GM21717 (cell line): ENCODE measurements around the gene ME3.
A peak's percentile ranks its signal among the peaks of the same experiment; 100 is the strongest.
"Not testable (repeated sequence)": the region's sequence is repeated elsewhere in the genome, so short reads cannot be mapped to it uniquely, and the experiment has no call there.

ENCODE experiments used
- ATAC-seq: cut with Tn5 transposase; IDR thresholded peaks from one replicate; pipeline ENCODE4 v1.9.1; 2021; ENCODE audit warnings: mild to moderate bottlenecking, moderate library complexity; ENCODE audit not compliant: unreplicated experiment

The ME3 gene

GRCh38 chr11:86444981-86445380, 227.4 kb downstream of the ME3 start:
- peak; percentile 42 for ATAC-seq

- peak; percentile 57 for ATAC-seq
Measured at GRCh38 chr11:86443415-86443814, 229.0 kb downstream of the ME3 start.

- ATAC-seq: no peak
Measured at GRCh38 chr11:86442827-86443226, 229.6 kb downstream of the ME3 start.

DNA sequence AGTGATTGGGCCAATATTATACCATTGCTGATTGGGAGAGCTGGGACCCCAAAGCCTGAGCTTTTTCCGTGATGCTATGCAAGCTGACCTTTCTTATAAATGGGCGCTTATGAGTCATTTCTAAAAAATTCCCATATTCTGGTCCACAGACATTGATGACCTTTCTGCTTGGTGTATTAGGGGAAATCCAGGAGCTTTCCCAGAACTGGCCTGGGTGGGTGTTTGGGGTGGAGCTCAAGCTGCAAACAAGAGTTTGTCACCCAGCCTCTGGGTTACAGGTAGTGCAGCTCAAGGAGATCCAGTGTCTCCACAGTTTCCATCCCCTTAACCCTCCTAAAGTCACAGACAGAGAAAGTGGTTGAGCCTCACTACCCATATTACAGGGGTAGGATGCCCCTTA, 230.0 kb downstream of the ME3 start:
- no peak for ATAC-seq

GRCh38 chr11:86440843-86441242, 231.6 kb downstream of the ME3 start:
- no peak for ATAC-seq

- no peak for ATAC-seq
Measured at GRCh38 chr11:86440305-86440716, 232.1 kb downstream of the ME3 start.

DNA sequence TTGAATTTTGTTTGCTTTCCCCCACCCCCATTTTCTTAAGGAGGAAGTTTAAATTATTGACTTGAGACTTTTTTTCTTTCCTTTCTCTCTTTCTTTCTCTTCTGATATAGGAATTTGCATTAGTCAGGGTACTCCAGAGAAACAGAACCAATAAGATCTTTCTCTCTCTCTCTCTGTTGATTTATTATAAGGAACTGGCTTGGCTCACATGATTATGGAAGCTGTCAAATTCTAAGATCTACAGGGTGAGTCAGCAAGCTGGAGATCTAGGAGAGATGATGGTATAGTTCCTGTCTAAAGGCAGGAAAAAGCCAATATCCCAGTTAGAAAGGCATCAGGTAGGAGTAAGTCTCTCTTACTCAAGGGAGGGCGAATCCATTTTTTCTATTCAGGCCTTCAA, 233.7 kb downstream of the ME3 start:
- ATAC-seq: no peak

DNA sequence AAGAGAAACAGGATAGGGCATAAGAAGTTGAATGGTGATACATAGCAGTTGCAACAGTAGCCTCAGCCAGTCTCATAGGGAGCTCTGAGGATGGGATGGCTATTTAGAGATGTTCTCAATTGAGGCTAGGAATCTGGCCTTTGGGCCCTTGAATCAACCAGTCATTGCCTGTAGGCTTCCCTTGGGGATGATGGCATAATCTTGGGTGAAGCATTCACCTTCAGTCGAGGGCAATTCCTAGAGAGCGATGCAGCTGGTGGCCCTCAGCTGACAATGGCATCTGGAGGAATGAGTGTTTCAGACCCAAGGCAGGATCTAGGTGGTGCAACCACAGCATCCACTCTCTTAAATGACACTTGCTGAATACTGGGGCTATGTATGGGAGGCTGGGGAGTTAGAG, 236.7 kb downstream of the ME3 start:
- no peak for ATAC-seq

DNA sequence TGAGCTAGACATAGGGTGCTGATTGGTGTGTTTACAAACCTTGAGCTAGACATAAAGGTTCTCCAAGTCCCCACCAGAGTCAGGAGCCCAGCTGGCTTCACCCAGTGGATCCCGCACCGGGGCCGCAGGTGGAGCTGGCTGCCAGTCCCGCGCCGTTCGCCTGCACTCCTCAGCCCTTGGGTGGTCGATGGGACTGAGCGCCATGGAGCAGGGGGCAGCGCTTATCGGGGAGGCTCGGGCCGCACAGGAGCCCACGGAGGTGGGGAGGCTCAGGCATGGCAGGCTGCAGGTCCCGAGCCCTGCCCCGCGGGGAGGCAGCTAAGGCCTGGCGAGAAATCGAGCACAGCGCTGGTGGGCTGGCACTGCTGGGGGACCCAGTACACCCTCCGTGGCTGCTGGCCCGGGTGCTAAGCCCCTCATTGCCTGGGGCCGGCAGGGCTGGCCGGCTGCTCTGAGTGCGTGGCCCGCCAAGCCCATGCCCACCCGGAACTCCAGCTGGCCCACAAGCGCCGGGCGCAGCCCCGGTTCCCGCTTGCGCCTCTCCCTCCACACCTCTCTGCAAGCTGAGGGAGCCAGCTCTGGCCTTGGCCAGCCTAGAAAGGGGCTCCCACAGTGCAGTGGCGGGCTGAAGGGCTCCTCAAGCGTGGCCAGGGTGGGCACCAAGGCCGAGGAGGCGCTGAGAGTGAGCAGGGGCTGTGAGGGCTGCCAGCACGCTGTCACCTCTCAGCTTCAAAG, 238.9 kb downstream of the ME3 start:
- not testable (repeated sequence) for ATAC-seq

GRCh38 chr11:86431258-86431657, 241.2 kb downstream of the ME3 start:
- ATAC-seq: peak; percentile 70

- no peak for ATAC-seq
Measured at GRCh38 chr11:86427441-86427840, 245.0 kb downstream of the ME3 start.

- ATAC-seq: not testable (repeated sequence)
Measured at GRCh38 chr11:86423488-86423887, 248.9 kb downstream of the ME3 start.

- ATAC-seq: no peak
Measured at GRCh38 chr11:86422371-86422770, 250.0 kb downstream of the ME3 start.

DNA sequence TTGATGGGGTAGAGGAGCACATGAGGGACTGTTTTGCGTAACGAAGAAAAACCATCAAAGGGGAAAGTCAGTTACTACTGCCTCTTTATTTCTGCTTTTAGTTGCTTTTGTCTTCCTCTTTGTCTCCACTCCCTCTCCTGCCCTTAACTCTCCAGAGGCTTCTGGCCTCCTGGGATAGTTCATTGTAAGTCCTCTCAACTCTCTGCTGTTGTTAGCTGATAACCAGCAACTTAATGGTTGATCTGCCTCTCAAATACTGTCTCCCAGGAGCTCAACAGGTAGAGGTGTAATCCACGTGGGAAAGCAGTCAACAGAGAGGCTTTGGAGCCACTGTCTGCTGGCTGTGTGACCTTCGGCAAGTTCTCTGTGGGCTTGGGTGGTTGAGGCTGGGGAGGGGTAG, 250.5 kb downstream of the ME3 start:
- no peak for ATAC-seq

- peak; percentile 53 for ATAC-seq
Measured at GRCh38 chr11:86418917-86419316, 253.5 kb downstream of the ME3 start.

DNA sequence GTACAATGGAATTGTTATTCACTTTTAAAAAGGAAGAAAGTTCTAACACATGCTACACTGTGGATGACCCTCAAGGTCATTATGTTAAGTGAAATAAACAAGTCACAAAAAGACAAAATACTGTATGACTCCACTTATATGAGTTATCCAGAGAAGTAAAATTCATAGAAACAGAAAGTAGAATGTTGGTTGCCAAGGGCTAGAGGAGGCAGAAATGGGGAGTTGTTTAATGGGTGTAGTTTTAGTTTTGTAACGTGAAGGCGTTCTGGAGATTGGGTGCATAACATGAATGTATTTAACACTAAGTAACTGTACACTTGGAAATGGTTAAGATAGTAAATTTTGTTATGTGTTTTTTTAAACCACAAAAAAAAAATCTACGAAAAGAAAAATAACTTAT, 253.9 kb downstream of the ME3 start:
- ATAC-seq: no peak

- no peak for ATAC-seq
Measured at GRCh38 chr11:86418106-86418505, 254.3 kb downstream of the ME3 start.

DNA sequence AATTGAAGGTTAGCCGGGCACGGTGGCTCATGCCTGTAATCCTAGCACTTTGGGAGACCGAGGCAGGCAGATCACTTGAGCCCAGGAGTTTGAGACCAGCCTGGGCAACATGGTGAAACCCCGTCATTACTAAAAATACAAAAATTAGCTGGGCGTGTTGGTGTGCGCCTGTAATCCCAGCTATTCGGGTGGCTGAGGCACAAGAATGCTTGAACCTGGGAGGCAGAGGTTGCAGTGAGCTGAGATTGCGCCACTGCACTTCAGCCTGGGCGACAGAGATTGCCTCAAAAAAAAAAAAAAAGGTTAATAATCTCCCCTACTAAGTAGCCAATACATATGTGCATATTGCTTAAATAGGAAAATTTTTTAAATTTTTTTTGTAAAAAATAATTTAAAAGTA, 255.5 kb downstream of the ME3 start:
- not testable (repeated sequence) for ATAC-seq

- ATAC-seq: peak; percentile 45
Measured at GRCh38 chr11:86416494-86416893, 255.9 kb downstream of the ME3 start.

DNA sequence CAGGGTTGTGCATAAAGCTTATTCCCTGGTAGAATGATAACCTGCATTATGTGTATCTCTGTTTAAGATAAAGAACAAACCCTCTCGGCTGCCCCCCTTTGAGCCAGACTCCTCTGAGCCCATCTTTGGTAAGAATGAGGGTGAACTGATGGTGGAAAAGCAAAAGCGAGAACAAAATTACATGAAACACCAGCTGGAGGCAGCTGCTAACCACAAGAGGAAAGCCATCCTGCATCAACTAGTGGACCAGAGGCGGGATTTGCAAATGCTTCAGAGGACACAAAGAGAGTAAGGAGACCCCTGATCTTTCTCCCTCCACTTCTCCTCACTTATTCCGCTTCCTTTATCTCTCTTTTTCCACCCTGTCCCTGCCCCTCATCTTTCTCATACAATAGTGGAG, 257.4 kb downstream of the ME3 start:
- no peak for ATAC-seq

DNA sequence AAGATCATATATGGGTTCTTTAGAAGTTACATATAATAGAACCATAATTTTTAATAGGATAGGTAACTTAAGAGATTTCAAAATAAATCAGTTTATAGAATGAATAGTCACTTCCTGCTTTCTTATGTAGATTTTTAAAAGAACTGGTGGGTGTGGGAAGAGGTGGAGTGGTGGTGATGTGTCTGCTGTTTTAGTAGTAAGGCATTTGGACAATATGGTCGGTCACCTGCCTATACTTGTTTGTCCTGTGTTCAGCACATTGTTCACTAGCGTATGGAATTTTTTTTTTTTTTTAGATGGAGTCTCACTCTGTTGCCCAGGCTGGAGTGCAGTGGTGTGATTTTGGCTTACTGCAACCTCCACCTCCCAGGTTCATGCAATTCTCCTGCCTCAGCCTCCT, 258.4 kb downstream of the ME3 start:
- ATAC-seq: no peak

GRCh38 chr11:86408845-86409244, 263.6 kb downstream of the ME3 start:
- no peak for ATAC-seq

DNA sequence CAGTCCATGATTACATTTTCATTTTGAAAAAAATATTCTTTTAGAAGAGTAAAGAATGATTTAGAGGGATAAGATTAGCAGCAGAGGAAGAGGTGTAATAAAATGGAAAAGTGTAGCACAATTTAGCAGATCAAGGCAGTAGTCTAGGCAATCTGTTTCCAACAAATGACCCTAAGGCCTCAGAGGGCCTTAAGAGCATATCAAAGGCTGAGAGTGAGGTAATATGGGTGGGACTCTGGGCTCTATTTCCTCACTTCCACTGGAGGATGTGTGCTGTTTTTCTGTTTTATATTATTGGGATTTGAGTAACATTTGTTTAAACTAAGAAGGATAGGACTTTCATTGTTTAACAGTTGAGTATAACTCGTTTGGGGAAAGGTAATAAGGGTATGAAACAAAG, 269.0 kb downstream of the ME3 start:
- ATAC-seq: no peak
